Fibroblast of the aortic adventitia (primary cell): ENCODE measurements around the gene SETD7. TPM values are rescaled to one million over a fixed set of nuclear protein-coding genes. Genes with fewer than 3 reads are reported as not detected.

ENCODE experiments used
- DNase-seq: peaks from one replicate; pipeline ENCODE4 v3.0.0-alpha.2; 2010; ENCODE audit warnings: low read depth
- H3K4me3 ChIP-seq: 2 replicates; pipeline ENCODE4 v1.5.1; 2011; ENCODE audit warnings: low read depth, mild to moderate bottlenecking, control low read depth, low read length, moderate library complexity
- CTCF ChIP-seq: IDR thresholded peaks from 2 replicates; pipeline ENCODE4 v1.5.1; 2011; ENCODE audit warnings: mild to moderate bottlenecking, low read length, control low read depth, inconsistent platforms; ENCODE audit not compliant: insufficient read depth
- total RNA-seq: library from RNA; depleted of rRNA; stranded (reverse); fragments of >200 nt; gene quantifications from 2 replicates; pipeline ENCODE4 v1.2.3, GENCODE V29; 2012; ENCODE audit warnings: low replicate concordance

Gene SETD7
- total RNA-seq, 1 donor: 80.3 TPM

GRCh38 chr4:139535228-139535870 lies 20.7 kb downstream of the SETD7 start:
- peak; percentile 23 for DNase-seq
- H3K4me3 ChIP-seq: no peak overlapping the region
- TF ChIP-seq CTCF: no peak

- no peak for DNase-seq
- H3K4me3 ChIP-seq: no peak overlapping the region
- TF ChIP-seq CTCF: no peak
Observed at GRCh38 chr4:139534287-139534950, 21.6 kb downstream of the SETD7 start.

- TF ChIP-seq CTCF: no peak
- no peak overlapping the region for H3K4me3 ChIP-seq
- no peak for DNase-seq
Observed at GRCh38 chr4:139533511-139533910, 22.5 kb downstream of the SETD7 start.

- DNase-seq: no peak
- TF ChIP-seq CTCF: no peak
- no peak overlapping the region for H3K4me3 ChIP-seq
Observed at GRCh38 chr4:139532947-139533346, 23.1 kb downstream of the SETD7 start.

GRCh38 chr4:139530833-139531427 lies 25.1 kb downstream of the SETD7 start:
- peak; percentile 72 for TF ChIP-seq CTCF
- DNase-seq: peak; percentile 41
- H3K4me3 ChIP-seq: no peak overlapping the region

GRCh38 chr4:139528377-139529005 lies 27.5 kb downstream of the SETD7 start:
- peak; percentile 24 for TF ChIP-seq CTCF

More at GRCh38 chr4:139528377-139529005, 27.5 kb downstream of the SETD7 start:
- H3K4me3 ChIP-seq: no peak overlapping the region
- peak; percentile 89 for DNase-seq
